HCT116 (cell line): ENCODE results near the gene KLHL25. TPM values are rescaled to one million over a fixed set of nuclear protein-coding genes. Genes with fewer than 3 reads are reported as not detected.

Source experiments
- ATAC-seq: fragments of 200-7000 bp; cut with Tn5 transposase; 2 replicates; pipeline ENCODE4 v1.9.1; 2020; ENCODE audit warnings: mild to moderate bottlenecking, moderate library complexity
- BruUV-seq: library from RNA; stranded (reverse); fragments of 400-500 nt; replicated peaks from 2 replicates; lab custom pipeline; 2021; lab: Mats Ljungman, UMichigan
- CTCF ChIA-PET: fragments of 300-600 bp; sonication (Branson Sonifier 250); formaldehyde crosslinking; loops from one replicate; lab custom pipeline; 2021; ENCODE audit warnings: antibody characterized with exemption; lab: Charles Lee
- POLR2A ChIA-PET: fragments of 300-600, 350-600 bp; sonication (Branson Sonifier 250); formaldehyde crosslinking; loops from one replicate; lab custom pipeline; 2021; ENCODE audit warnings: antibody characterized with exemption; lab: Charles Lee
- RAD21 ChIA-PET, 2 experiments: fragments of 300-600 bp; sonication (Branson Sonifier 250); formaldehyde crosslinking; loops; one replicate each; lab custom pipeline; 2023; ENCODE audit warnings: low total read pairs in 2 of 2; ENCODE audit not compliant: uncharacterized antibody in 2 of 2, unreplicated experiment in 2 of 2, low non-redundant PET in 1 of 2; lab: Charles Lee
- DNase-seq: peaks from one replicate; pipeline ENCODE4 v3.0.0-alpha.2; 2010; ENCODE audit warnings: low read depth, low spot score
- H2AFZ ChIP-seq: fragments of 200-600 bp; shearing (Covaris generic), sonication (generic); 2 replicates; pipeline ENCODE4 v1.6.1; 2017; ENCODE audit warnings: low read depth, mixed run types, mixed read lengths, antibody characterized with exemption, low read length; ENCODE audit not compliant: poor library complexity, severe bottlenecking
- H3K27ac ChIP-seq: 2 replicates; pipeline ENCODE4 v1.5.1; 2012; ENCODE audit warnings: low read depth, low read length
- H3K27me3 ChIP-seq: fragments of 200-600 bp; sonication (generic); 2 replicates; pipeline ENCODE4 v1.6.1; 2016; ENCODE audit warnings: mixed run types, low read length, mixed read lengths; ENCODE audit not compliant: insufficient read depth
- H3K36me3 ChIP-seq, 2 experiments: fragments of 200-500 bp in 1 of 2; fragments of 200-600 bp in 1 of 2; sonication (Bioruptor generic) in 1 of 2; sonication (generic) in 1 of 2; 2 replicates each; pipeline versions ENCODE4 v1.5.1 to v1.6.1; 2014 to 2016; ENCODE audit warnings: low read length in 2 of 2, inconsistent platforms in 1 of 2, mixed read lengths in 1 of 2, mixed run types in 1 of 2; ENCODE audit not compliant: insufficient read depth in 2 of 2, control insufficient read depth in 1 of 2
- H3K4me1 ChIP-seq, 2 experiments: fragments of 200-600 bp in 1 of 2; sonication (generic) in 1 of 2; 2 replicates each; pipeline versions ENCODE4 v1.5.1 to v1.6.1; 2012 to 2017; ENCODE audit warnings: low read length in 2 of 2, inconsistent platforms in 1 of 2, mild to moderate bottlenecking in 1 of 2, mixed read lengths in 1 of 2, mixed run types in 1 of 2, moderate library complexity in 1 of 2; ENCODE audit not compliant: insufficient read depth in 2 of 2, control insufficient read depth in 1 of 2
- H3K4me2 ChIP-seq: fragments of 200-600 bp; sonication (generic); 2 replicates; pipeline ENCODE4 v1.6.1; 2017; ENCODE audit warnings: mixed run types, low read length, mixed read lengths
- H3K4me3 ChIP-seq, 2 experiments: fragments of 200-600 bp in 1 of 2; sonication (generic) in 1 of 2; replicated peaks in 1 of 2; 2 replicates each; pipeline ENCODE4 v1.5.1; 2011 to 2016; ENCODE audit warnings: low read length in 2 of 2, control low read depth in 1 of 2, low read depth in 1 of 2, mild to moderate bottlenecking in 1 of 2, mixed read lengths in 1 of 2, mixed run types in 1 of 2
- H3K79me2 ChIP-seq: fragments of 200-600 bp; sonication (generic); 2 replicates; pipeline ENCODE4 v1.6.1; 2017; ENCODE audit warnings: mild to moderate bottlenecking, mixed run types, low read length, moderate library complexity, mixed read lengths; ENCODE audit not compliant: insufficient read depth
- H3K9ac ChIP-seq: fragments of 200-600 bp; sonication (generic); 2 replicates; pipeline ENCODE4 v1.6.1; 2016; ENCODE audit warnings: low read length, mixed read lengths
- H3K9me2 ChIP-seq: fragments of 200-600 bp; sonication (generic), shearing (Covaris generic); 2 replicates; pipeline ENCODE4 v1.6.1; 2017; ENCODE audit warnings: mixed run types, mild to moderate bottlenecking, moderate library complexity; ENCODE audit not compliant: insufficient read depth
- H3K9me3 ChIP-seq, 2 experiments: fragments of 200-500 bp in 1 of 2; fragments of 200-600 bp in 1 of 2; sonication (Bioruptor generic) in 1 of 2; sonication (generic) in 1 of 2; 2 replicates each; pipeline ENCODE4 v1.6.1; 2014 to 2017; ENCODE audit warnings: low read length in 2 of 2, mixed read lengths in 2 of 2, inconsistent platforms in 1 of 2, low read depth in 1 of 2, mild to moderate bottlenecking in 1 of 2, mixed run types in 1 of 2, moderate library complexity in 1 of 2; ENCODE audit not compliant: control insufficient read depth in 1 of 2, insufficient read depth in 1 of 2
- H4K20me1 ChIP-seq: fragments of 200-600 bp; sonication (generic), shearing (Covaris generic); 2 replicates; pipeline ENCODE4 v1.6.1; 2017; ENCODE audit warnings: mixed run types, mild to moderate bottlenecking, moderate library complexity; ENCODE audit not compliant: insufficient read depth
- CBX3 ChIP-seq: IDR thresholded peaks from 2 replicates; pipeline ENCODE4 v1.6.1; 2012; ENCODE audit warnings: low read depth
- CEBPB ChIP-seq: IDR thresholded peaks from 2 replicates; pipeline ENCODE4 v1.6.1; 2012; ENCODE audit warnings: low read depth
- ELF1 ChIP-seq: IDR thresholded peaks from 2 replicates; pipeline ENCODE4 v1.6.1; 2012; ENCODE audit warnings: low read depth, borderline replicate concordance
- EZH2 ChIP-seq: fragments of 200-600 bp; sonication (generic); IDR thresholded peaks from 2 replicates; pipeline ENCODE4 v1.6.1; 2017; ENCODE audit warnings: antibody characterized with exemption, mixed run types
- EZH2phosphoT487 ChIP-seq: fragments of 200-600 bp; IDR thresholded peaks from 2 replicates; pipeline ENCODE4 v1.6.1; 2018; ENCODE audit warnings: antibody characterized with exemption, borderline replicate concordance
- FOSL1 ChIP-seq: IDR thresholded peaks from 2 replicates; pipeline ENCODE4 v1.6.1; 2012; ENCODE audit warnings: low read depth
- JUND ChIP-seq: IDR thresholded peaks from 2 replicates; pipeline ENCODE4 v1.6.1; 2012
- POLR2A ChIP-seq: IDR thresholded peaks from 2 replicates; pipeline ENCODE4 v1.7.0; 2011; ENCODE audit warnings: borderline replicate concordance; ENCODE audit not compliant: insufficient read depth, insufficient read length; ENCODE audit errors: extremely low read depth
- POLR2AphosphoS5 ChIP-seq: IDR thresholded peaks from 2 replicates; pipeline ENCODE4 v1.6.1; 2011; ENCODE audit warnings: mild to moderate bottlenecking, low read depth, low read length, moderate library complexity
- RAD21 ChIP-seq: IDR thresholded peaks from 2 replicates; pipeline ENCODE4 v1.6.1; 2012; ENCODE audit warnings: low read depth, mild to moderate bottlenecking
- SIN3A ChIP-seq: IDR thresholded peaks from 2 replicates; pipeline ENCODE4 v1.6.1; 2012; ENCODE audit warnings: low read depth
- SP1 ChIP-seq: IDR thresholded peaks from 2 replicates; pipeline ENCODE4 v1.6.1; 2012; ENCODE audit warnings: low read depth
- SRF ChIP-seq: IDR thresholded peaks from 2 replicates; pipeline ENCODE4 v1.6.1; 2012; ENCODE audit warnings: low read depth
- TCF7L2 ChIP-seq: IDR thresholded peaks from 2 replicates; pipeline ENCODE4 v1.7.0; 2011; ENCODE audit warnings: borderline replicate concordance, inconsistent platforms; ENCODE audit not compliant: insufficient read depth, insufficient read length; ENCODE audit errors: extremely low read depth
- ZNF274 ChIP-seq: fragments of 200-500 bp; sonication (Bioruptor generic); IDR thresholded peaks from 2 replicates; pipeline ENCODE4 v1.6.1; 2014; ENCODE audit warnings: mild to moderate bottlenecking, low read depth, low read length, inconsistent platforms
- intact Hi-C: fragments of 100-400 bp; cut with micrococcal nuclease; formaldehyde crosslinking; loops from 2 replicates; pipeline ENCODE4 v1.10.0; 2022
- total RNA-seq: library from RNA; stranded (reverse); gene quantifications from one replicate; pipeline ENCODE4 v1.2.1, GENCODE V29; 2021; ENCODE audit not compliant: unreplicated experiment
- TF ChIP-seq, protein P1 (sequence below): IDR thresholded peaks from 2 replicates; pipeline ENCODE4 v1.6.1; 2012
- TF ChIP-seq, protein P2 (sequence below), 3 experiments: fragments of 200-600 bp in 1 of 3; sonication (generic) in 1 of 3; IDR thresholded peaks in 2 of 3; conservative IDR thresholded peaks in 1 of 3; 2 replicates each; pipeline ENCODE4 v1.5.1; 2012 to 2017; ENCODE audit warnings: low read depth in 2 of 3, low read length in 2 of 3, antibody characterized with exemption in 1 of 3, borderline replicate concordance in 1 of 3, control low read depth in 1 of 3, mild to moderate bottlenecking in 1 of 3, mixed read lengths in 1 of 3, mixed run types in 1 of 3, moderate library complexity in 1 of 3; ENCODE audit not compliant: insufficient read depth in 1 of 3
- TF ChIP-seq, protein P3 (sequence below): IDR thresholded peaks from 2 replicates; pipeline ENCODE4 v1.6.1; 2011; ENCODE audit warnings: mild to moderate bottlenecking, low read length, moderate library complexity; ENCODE audit not compliant: insufficient replicate concordance; ENCODE audit errors: extremely low read depth
- TF ChIP-seq, protein P4 (sequence below): IDR thresholded peaks from 2 replicates; pipeline ENCODE4 v1.6.1; 2012

Gene KLHL25
- total RNA-seq, 1 experiment from 2014 or later, result 5.3 TPM

DNA sequence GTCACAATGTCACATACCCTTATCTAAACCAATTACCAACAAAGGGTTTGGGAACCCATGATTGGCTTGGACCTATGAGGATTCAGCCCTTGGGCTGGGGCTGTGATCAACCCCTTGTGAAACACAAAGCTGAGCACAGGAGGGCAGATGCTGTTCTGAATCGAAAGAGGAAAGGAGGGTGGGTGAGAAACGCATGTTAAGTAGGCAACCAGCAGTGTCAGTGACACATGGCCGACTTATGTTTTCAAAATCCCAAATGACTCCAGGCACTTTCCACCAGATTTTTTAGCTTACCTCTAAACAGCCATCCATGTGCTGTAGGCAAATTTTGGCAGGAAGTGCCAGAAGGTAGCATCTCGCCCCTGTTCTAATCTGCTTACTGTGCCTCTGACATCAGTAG lies 34.1 kb upstream of the KLHL25 start:
- POLR2A ChIA-PET, result no interaction called here
- H3K9me2 ChIP-seq, result no peaks in the 10 kb centered on the region
- no peak overlapping the region for H3K9ac ChIP-seq
- no TSS peak for BruUV-seq
- TF ChIP-seq POLR2A, result no peak
- TF ChIP-seq JUND, result no peak
- TF ChIP-seq CEBPB, result no peak
- no peak for TF ChIP-seq RAD21
- TF ChIP-seq, protein P1, sequence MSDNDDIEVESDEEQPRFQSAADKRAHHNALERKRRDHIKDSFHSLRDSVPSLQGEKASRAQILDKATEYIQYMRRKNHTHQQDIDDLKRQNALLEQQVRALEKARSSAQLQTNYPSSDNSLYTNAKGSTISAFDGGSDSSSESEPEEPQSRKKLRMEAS, result no peak
- TF ChIP-seq, protein P2, sequence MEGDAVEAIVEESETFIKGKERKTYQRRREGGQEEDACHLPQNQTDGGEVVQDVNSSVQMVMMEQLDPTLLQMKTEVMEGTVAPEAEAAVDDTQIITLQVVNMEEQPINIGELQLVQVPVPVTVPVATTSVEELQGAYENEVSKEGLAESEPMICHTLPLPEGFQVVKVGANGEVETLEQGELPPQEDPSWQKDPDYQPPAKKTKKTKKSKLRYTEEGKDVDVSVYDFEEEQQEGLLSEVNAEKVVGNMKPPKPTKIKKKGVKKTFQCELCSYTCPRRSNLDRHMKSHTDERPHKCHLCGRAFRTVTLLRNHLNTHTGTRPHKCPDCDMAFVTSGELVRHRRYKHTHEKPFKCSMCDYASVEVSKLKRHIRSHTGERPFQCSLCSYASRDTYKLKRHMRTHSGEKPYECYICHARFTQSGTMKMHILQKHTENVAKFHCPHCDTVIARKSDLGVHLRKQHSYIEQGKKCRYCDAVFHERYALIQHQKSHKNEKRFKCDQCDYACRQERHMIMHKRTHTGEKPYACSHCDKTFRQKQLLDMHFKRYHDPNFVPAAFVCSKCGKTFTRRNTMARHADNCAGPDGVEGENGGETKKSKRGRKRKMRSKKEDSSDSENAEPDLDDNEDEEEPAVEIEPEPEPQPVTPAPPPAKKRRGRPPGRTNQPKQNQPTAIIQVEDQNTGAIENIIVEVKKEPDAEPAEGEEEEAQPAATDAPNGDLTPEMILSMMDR (IDR thresholded peaks at IDR 0.05 in 2 of 3, conservative IDR thresholded peaks at IDR 0.05 in 1 of 3; ENCODE audit: borderline replicate concordance in 1 of 3, insufficient read depth in 1 of 3, low read depth in 2 of 3, low read length in 2 of 3), result no peak
- no peak for TF ChIP-seq TCF7L2
- no peak for TF ChIP-seq POLR2AphosphoS5
- TF ChIP-seq SIN3A, result no peak
- TF ChIP-seq, protein P3, sequence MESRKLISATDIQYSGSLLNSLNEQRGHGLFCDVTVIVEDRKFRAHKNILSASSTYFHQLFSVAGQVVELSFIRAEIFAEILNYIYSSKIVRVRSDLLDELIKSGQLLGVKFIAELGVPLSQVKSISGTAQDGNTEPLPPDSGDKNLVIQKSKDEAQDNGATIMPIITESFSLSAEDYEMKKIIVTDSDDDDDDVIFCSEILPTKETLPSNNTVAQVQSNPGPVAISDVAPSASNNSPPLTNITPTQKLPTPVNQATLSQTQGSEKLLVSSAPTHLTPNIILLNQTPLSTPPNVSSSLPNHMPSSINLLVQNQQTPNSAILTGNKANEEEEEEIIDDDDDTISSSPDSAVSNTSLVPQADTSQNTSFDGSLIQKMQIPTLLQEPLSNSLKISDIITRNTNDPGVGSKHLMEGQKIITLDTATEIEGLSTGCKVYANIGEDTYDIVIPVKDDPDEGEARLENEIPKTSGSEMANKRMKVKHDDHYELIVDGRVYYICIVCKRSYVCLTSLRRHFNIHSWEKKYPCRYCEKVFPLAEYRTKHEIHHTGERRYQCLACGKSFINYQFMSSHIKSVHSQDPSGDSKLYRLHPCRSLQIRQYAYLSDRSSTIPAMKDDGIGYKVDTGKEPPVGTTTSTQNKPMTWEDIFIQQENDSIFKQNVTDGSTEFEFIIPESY, result no peak
- no peak for TF ChIP-seq CBX3
- no peak for TF ChIP-seq ZNF274
- TF ChIP-seq SP1, result no peak
- TF ChIP-seq EZH2, result no peak
- TF ChIP-seq SRF, result no peak
- TF ChIP-seq, protein P4, sequence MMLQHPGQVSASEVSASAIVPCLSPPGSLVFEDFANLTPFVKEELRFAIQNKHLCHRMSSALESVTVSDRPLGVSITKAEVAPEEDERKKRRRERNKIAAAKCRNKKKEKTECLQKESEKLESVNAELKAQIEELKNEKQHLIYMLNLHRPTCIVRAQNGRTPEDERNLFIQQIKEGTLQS, result no peak
- TF ChIP-seq FOSL1, result no peak
- TF ChIP-seq EZH2phosphoT487, result no peak
- no peak for TF ChIP-seq ELF1
- TF ChIP-seq, all 23 proteins: peak for 0
- no peak overlapping the region for H2AFZ ChIP-seq
- intact Hi-C loops, result no loop called here
- no peaks in the 10 kb centered on the region for H3K4me1 ChIP-seq
- ChIA-PET RAD21 (no interaction called here), CTCF (no interaction called here)
- no peaks in the 10 kb centered on the region for H3K36me3 ChIP-seq
- no peak for ATAC-seq
- H3K27ac ChIP-seq, result no peak overlapping the region
- no peak overlapping the region for H3K4me2 ChIP-seq
- no peaks in the 10 kb centered on the region for H3K79me2 ChIP-seq
- no peaks in the 10 kb centered on the region for H3K9me3 ChIP-seq
- no peak for DNase-seq
- no peaks in the 10 kb centered on the region for H3K27me3 ChIP-seq
- no peaks in the 10 kb centered on the region for H4K20me1 ChIP-seq
- H3K4me3 ChIP-seq, result no peak overlapping the region
